Loucy (cell line): ENCODE results near the gene RET.

ENCODE experiments used
- H2AFZ ChIP-seq: fragments of 200-600 bp; sonication (generic); 2 replicates; pipeline ENCODE4 v1.6.0; 2016; ENCODE audit warnings: antibody characterized with exemption, mild to moderate bottlenecking, low read length, moderate library complexity
- H3F3A ChIP-seq: fragments of 200-600 bp; 2 replicates; pipeline ENCODE4 v1.6.0; 2016; ENCODE audit warnings: antibody characterized with exemption, low read depth, mild to moderate bottlenecking
- H3K27me3 ChIP-seq: fragments of 200-600 bp; sonication (generic); 2 replicates; pipeline ENCODE4 v1.6.1; 2014; ENCODE audit warnings: low read length, mild to moderate bottlenecking; ENCODE audit not compliant: insufficient read depth, poor library complexity, severe bottlenecking
- H3K36me3 ChIP-seq: fragments of 200-600 bp; sonication (generic); 2 replicates; pipeline ENCODE4 v1.6.1; 2016; ENCODE audit warnings: low read length; ENCODE audit not compliant: insufficient read depth
- H3K4me1 ChIP-seq: fragments of 200-600 bp; sonication (generic); 2 replicates; pipeline ENCODE4 v1.5.1; 2014; ENCODE audit warnings: low read length, mild to moderate bottlenecking; ENCODE audit not compliant: insufficient read depth, poor library complexity, severe bottlenecking
- H3K4me2 ChIP-seq: fragments of 200-600 bp; sonication (generic); 2 replicates; pipeline ENCODE4 v1.6.0; 2014; ENCODE audit warnings: antibody characterized with exemption, low read length, low read depth, mild to moderate bottlenecking; ENCODE audit not compliant: poor library complexity, severe bottlenecking
- H3K4me3 ChIP-seq: fragments of 200-600 bp; sonication (generic); 2 replicates; pipeline ENCODE4 v1.5.1; 2014; ENCODE audit warnings: low read length, mild to moderate bottlenecking, mixed read lengths; ENCODE audit not compliant: poor library complexity, severe bottlenecking
- H3K79me2 ChIP-seq: fragments of 200-600 bp; sonication (generic); 2 replicates; pipeline ENCODE4 v1.6.1; 2014; ENCODE audit warnings: low read length; ENCODE audit not compliant: insufficient read depth
- H3K9ac ChIP-seq: fragments of 200-600 bp; sonication (generic); 2 replicates; pipeline ENCODE4 v1.6.0; 2014; ENCODE audit warnings: mild to moderate bottlenecking, low read depth, low read length, moderate library complexity; ENCODE audit not compliant: poor library complexity, severe bottlenecking
- H3K9me2 ChIP-seq: fragments of 200-600 bp; sonication (generic); replicated peaks from 2 replicates; pipeline ENCODE4 v1.6.1; 2016; ENCODE audit warnings: low read depth, low read length, mixed read lengths
- H3K9me3 ChIP-seq: fragments of 200-600 bp; sonication (generic); 2 replicates; pipeline ENCODE4 v1.6.1; 2014; ENCODE audit warnings: mild to moderate bottlenecking, antibody characterized with exemption, low read length, low read depth; ENCODE audit not compliant: insufficient read depth
- H4K20me1 ChIP-seq: fragments of 200-600 bp; sonication (generic); 2 replicates; pipeline ENCODE4 v1.6.0; 2014; ENCODE audit warnings: antibody characterized with exemption, low read length, mild to moderate bottlenecking; ENCODE audit not compliant: insufficient read depth, poor library complexity, severe bottlenecking
- CTCF ChIP-seq: fragments of 200-600 bp; sonication (generic); conservative IDR thresholded peaks from 2 replicates; pipeline ENCODE4 v1.5.1; 2014; ENCODE audit warnings: mild to moderate bottlenecking, antibody characterized with exemption, low read length
- EZH2phosphoT487 ChIP-seq: fragments of 200-600 bp; IDR thresholded peaks from 2 replicates; pipeline ENCODE4 v1.6.1; 2018; ENCODE audit warnings: antibody characterized with exemption, mild to moderate bottlenecking, moderate library complexity, borderline replicate concordance

RET gene

GRCh38 chr10:43116596-43116995 lies 39.7 kb downstream of the RET start:
- H3K9me2 ChIP-seq: no peaks in the 10 kb centered on the region
- no peak overlapping the region for H3K4me3 ChIP-seq
- H3K79me2 ChIP-seq: no peaks in the 10 kb centered on the region
- no peaks in the 10 kb centered on the region for H3F3A ChIP-seq
- H3K9ac ChIP-seq: no peak overlapping the region
- no peaks in the 10 kb centered on the region for H4K20me1 ChIP-seq
- TF ChIP-seq EZH2phosphoT487 (no peak), CTCF (no peak)
- no peaks in the 10 kb centered on the region for H3K27me3 ChIP-seq
- H3K36me3 ChIP-seq: no peaks in the 10 kb centered on the region
- H2AFZ ChIP-seq: no peak overlapping the region
- H3K4me1 ChIP-seq: peaks cover 17% of the 10 kb centered on the region
- H3K4me2 ChIP-seq: no peak overlapping the region
- H3K9me3 ChIP-seq: no peaks in the 10 kb centered on the region

- no peaks in the 10 kb centered on the region for H3K36me3 ChIP-seq
- H3K9ac ChIP-seq: no peak overlapping the region
- H3K79me2 ChIP-seq: no peaks in the 10 kb centered on the region
- H3F3A ChIP-seq: no peaks in the 10 kb centered on the region
- peaks cover 24% of the 10 kb centered on the region for H3K4me1 ChIP-seq
- no peaks in the 10 kb centered on the region for H3K27me3 ChIP-seq
- no peak for TF ChIP-seq EZH2phosphoT487
- TF ChIP-seq CTCF: no peak
- no peak overlapping the region for H3K4me2 ChIP-seq
- H2AFZ ChIP-seq: no peak overlapping the region
- H4K20me1 ChIP-seq: no peaks in the 10 kb centered on the region
- no peaks in the 10 kb centered on the region for H3K9me2 ChIP-seq
- no peaks in the 10 kb centered on the region for H3K9me3 ChIP-seq
- no peak overlapping the region for H3K4me3 ChIP-seq
These were observed 40.3 kb downstream of the RET start for GRCh38 chr10:43117031-43117776.

- H4K20me1 ChIP-seq: no peaks in the 10 kb centered on the region
- H3K9ac ChIP-seq: no peak overlapping the region
- no peaks in the 10 kb centered on the region for H3K9me3 ChIP-seq
- H3K79me2 ChIP-seq: no peaks in the 10 kb centered on the region
- H3K27me3 ChIP-seq: no peaks in the 10 kb centered on the region
- H2AFZ ChIP-seq: no peak overlapping the region
- H3F3A ChIP-seq: no peaks in the 10 kb centered on the region
- peaks cover 31% of the 10 kb centered on the region for H3K4me1 ChIP-seq
- H3K9me2 ChIP-seq: no peaks in the 10 kb centered on the region
- no peak overlapping the region for H3K4me3 ChIP-seq
- no peak overlapping the region for H3K4me2 ChIP-seq
- TF ChIP-seq CTCF (no peak), EZH2phosphoT487 (no peak)
- H3K36me3 ChIP-seq: no peaks in the 10 kb centered on the region
These were observed 41.1 kb downstream of the RET start for GRCh38 chr10:43117777-43118583.
